BJ (cell line): ENCODE data around the gene OR2A2. TPM values are rescaled to one million over a fixed set of nuclear protein-coding genes. Genes with fewer than 3 reads are reported as not detected.
A peak's percentile ranks its signal among the peaks of the same experiment; 100 is the strongest.

ENCODE experiments used
- CTCF ChIA-PET: fragments of 350-600 bp; formaldehyde crosslinking; extraction: SDS; loops from one replicate; lab custom pipeline; 2021; ENCODE audit warnings: antibody characterized with exemption, inconsistent platforms; lab: Yijun Ruan, JAX
- POLR2A ChIA-PET: fragments of 300-600 bp; sonication (Branson Sonifier 250); formaldehyde crosslinking; extraction: SDS; loops from one replicate; lab custom pipeline; 2021; ENCODE audit warnings: antibody characterized with exemption; lab: Charles Lee
- DNase-seq: peaks from one replicate; pipeline ENCODE4 v3.0.0-alpha.2; 2011; ENCODE audit warnings: low read depth
- H3K27me3 ChIP-seq: 2 replicates; pipeline ENCODE4 v1.6.0; 2011; ENCODE audit warnings: low read length; ENCODE audit not compliant: control insufficient read depth, insufficient read depth
- H3K36me3 ChIP-seq: 2 replicates; pipeline ENCODE4 v1.5.1; 2011; ENCODE audit warnings: low read length; ENCODE audit not compliant: control insufficient read depth, insufficient read depth
- H3K4me3 ChIP-seq: 2 replicates; pipeline ENCODE4 v1.5.1; 2011; ENCODE audit warnings: low read depth, mild to moderate bottlenecking, control low read depth, low read length
- polyA minus RNA-seq: library from RNA; depleted of rRNA, polyadenylated mRNA; stranded (reverse); fragments of >200 nt; gene quantifications from 2 replicates; pipeline ENCODE4 v1.2.3, GENCODE V29; 2011; rRNA and poly(A)+ RNA removed
- polyA plus RNA-seq: library from polyadenylated mRNA; depleted of rRNA; stranded (reverse); fragments of >200 nt; gene quantifications from 2 replicates; pipeline ENCODE4 v1.2.3, GENCODE V29; 2011; rRNA removed
- TF ChIP-seq, protein P1 (sequence below): IDR thresholded peaks from 2 replicates; pipeline ENCODE4 v1.5.1; 2011; ENCODE audit warnings: low read depth, mild to moderate bottlenecking, control low read depth, inconsistent platforms, low read length, moderate library complexity; ENCODE audit not compliant: insufficient read depth

Gene OR2A2, protein sequence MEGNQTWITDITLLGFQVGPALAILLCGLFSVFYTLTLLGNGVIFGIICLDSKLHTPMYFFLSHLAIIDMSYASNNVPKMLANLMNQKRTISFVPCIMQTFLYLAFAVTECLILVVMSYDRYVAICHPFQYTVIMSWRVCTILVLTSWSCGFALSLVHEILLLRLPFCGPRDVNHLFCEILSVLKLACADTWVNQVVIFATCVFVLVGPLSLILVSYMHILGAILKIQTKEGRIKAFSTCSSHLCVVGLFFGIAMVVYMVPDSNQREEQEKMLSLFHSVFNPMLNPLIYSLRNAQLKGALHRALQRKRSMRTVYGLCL
- not detected in 2 replicates for polyA plus RNA-seq
- not detected in 2 replicates for polyA minus RNA-seq

DNA sequence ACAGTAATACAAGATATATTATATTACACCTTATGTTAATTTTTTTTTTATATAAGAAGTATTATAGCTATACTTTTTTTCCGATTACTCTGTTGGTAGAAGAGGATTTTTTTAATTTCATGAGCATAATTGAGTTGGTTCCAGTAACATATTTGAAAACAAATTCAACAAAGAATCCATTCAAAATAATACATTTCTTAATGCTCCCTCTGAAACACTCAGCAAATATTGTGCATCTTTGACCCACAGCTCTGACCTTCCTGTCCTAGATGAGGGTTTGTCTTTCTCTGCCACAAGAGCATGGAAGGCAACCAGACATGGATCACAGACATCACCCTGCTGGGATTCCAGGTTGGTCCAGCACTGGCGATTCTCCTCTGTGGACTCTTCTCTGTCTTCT, at the start of gene OR2A2:
Gene OR2A2 (plus strand): TSS at position 301 of the 400 bp plus-strand sequence. CDS start 0 bp downstream, at position 301.
- TF ChIP-seq, protein P1, sequence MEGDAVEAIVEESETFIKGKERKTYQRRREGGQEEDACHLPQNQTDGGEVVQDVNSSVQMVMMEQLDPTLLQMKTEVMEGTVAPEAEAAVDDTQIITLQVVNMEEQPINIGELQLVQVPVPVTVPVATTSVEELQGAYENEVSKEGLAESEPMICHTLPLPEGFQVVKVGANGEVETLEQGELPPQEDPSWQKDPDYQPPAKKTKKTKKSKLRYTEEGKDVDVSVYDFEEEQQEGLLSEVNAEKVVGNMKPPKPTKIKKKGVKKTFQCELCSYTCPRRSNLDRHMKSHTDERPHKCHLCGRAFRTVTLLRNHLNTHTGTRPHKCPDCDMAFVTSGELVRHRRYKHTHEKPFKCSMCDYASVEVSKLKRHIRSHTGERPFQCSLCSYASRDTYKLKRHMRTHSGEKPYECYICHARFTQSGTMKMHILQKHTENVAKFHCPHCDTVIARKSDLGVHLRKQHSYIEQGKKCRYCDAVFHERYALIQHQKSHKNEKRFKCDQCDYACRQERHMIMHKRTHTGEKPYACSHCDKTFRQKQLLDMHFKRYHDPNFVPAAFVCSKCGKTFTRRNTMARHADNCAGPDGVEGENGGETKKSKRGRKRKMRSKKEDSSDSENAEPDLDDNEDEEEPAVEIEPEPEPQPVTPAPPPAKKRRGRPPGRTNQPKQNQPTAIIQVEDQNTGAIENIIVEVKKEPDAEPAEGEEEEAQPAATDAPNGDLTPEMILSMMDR, result no peak
- ChIA-PET CTCF (no interaction called here), POLR2A (no interaction called here)
- no peaks in the 10 kb centered on the region for H3K36me3 ChIP-seq
- H3K4me3 ChIP-seq, result no peak within 1 kb of the TSS
- no peaks in the 10 kb centered on the region for H3K27me3 ChIP-seq
- DNase-seq, result no peak

DNA sequence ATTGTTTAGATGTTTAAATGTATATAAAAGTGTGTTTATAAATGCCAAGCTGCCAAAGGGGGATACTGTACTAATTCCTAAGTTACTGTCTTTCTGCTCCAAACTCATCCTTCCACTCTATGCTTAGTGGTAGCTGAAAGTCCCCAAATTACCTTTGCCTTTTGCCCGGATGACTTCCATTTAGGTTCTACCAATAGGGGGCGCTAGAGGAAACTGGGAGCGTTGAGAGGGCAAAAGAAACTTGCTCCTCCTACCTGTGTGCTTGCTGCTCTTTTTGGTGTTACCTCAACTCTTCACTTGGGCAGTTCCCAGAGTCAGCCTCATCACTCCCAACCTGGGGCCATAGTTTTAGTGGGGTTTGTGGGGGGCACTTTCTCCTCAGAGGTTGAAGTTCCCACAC, 45.7 kb upstream of the OR2A2 start:
- ChIA-PET CTCF (interaction anchor here (1.3 kb wide), 1 partner anchor 64 kb away, joined by 4 read pairs; no protein-coding TSS in a partner anchor), POLR2A (no interaction called here)
- Histone ChIP-seq H3K27me3 (no peaks in the 10 kb centered on the region), H3K4me3 (no peak overlapping the region), H3K36me3 (no peaks in the 10 kb centered on the region)
- TF ChIP-seq, protein P1, result 0 out of 2 replicates have a peak, but pooled peaks have one; percentile 16
- DNase-seq, result no peak

DNA sequence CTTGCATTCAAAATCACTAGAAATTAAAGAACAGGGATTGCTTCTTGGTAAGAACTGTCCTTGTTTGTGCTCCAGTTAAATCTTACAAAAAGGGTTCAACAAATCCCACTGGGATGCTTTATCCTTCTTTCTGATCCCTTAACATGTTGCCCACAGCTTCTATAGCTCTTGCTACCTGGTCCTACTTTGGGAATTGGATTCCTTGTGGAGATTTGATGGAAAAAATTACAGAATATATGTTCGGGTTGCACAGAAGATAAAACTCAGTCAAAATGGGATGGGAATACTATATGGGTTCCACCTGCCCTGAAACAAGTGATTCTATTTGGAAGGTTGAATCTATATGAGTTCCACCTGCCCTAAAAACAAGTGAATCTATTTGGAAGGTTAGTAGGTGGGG, 39.9 kb upstream of the OR2A2 start, which contains the start of gene OR2A25:
Gene OR2A25 (plus strand): TSS at position 301 of the 400 bp plus-strand sequence. CDS start 4,409 bp downstream, outside the sequence.
- H3K27me3 ChIP-seq, result no peaks in the 10 kb centered on the region

DNA sequence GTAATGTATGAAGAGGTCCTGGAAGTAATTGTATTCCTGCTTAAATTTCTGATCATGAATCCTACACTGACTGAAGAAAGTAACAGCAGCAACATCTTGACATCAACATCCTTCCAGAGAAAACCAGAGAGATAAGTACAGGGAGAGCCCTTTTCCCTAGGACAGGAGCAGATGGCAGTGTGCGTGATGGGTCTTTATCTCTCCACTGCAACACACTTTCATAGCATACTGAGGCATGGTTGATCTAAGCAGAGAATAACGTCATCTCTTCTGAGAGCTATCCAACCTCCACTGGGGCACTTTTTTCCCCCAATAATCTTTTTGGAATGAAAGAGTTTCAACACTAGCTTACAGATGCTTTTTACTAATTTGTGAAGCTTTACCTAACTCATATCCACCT, 39.4 kb upstream of the OR2A2 start:
- H3K36me3 ChIP-seq, result no peaks in the 10 kb centered on the region
- ChIA-PET CTCF (interaction anchor here (0.6 kb wide), 1 partner anchor 1685 kb away, joined by 3 read pairs; no protein-coding TSS in a partner anchor), POLR2A (no interaction called here)
- TF ChIP-seq, protein P1, result no peak
- DNase-seq, result no peak
- H3K4me3 ChIP-seq, result no peak overlapping the region
- H3K27me3 ChIP-seq, result no peaks in the 10 kb centered on the region

More for the DNA sequence above, 39.9 kb upstream of the OR2A2 start, which contains the start of gene OR2A25:
- TF ChIP-seq, protein P1, result no peak
- ChIA-PET CTCF (no interaction called here), POLR2A (no interaction called here)
- H3K4me3 ChIP-seq, result no peak within 1 kb of the TSS
- DNase-seq, result no peak
- no peaks in the 10 kb centered on the region for H3K36me3 ChIP-seq

DNA sequence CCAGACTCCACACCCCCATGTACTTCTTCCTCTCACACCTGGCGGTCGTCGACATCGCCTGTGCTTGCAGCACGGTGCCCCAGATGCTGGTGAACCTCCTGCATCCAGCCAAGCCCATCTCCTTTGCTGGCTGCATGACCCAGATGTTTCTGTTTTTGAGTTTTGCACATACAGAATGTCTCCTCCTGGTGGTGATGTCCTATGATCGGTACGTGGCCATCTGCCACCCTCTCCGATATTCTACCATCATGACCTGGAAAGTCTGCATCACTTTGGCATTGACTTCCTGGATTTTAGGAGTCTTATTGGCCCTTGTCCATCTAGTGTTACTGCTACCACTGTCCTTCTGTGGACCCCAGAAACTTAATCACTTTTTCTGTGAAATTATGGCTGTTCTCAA, 35.0 kb upstream of the OR2A2 start:
- CTCF ChIA-PET, result no interaction called here

More for the DNA sequence above, 35.0 kb upstream of the OR2A2 start:
- POLR2A ChIA-PET, result no interaction called here
- DNase-seq, result no peak
- H3K27me3 ChIP-seq, result no peaks in the 10 kb centered on the region
- TF ChIP-seq, protein P1, result no peak
- H3K36me3 ChIP-seq, result no peaks in the 10 kb centered on the region
- H3K4me3 ChIP-seq, result no peak overlapping the region
